OCI-LY7 (cell line): ENCODE measurements around the gene HMGCL. TPM values are rescaled to one million over a fixed set of nuclear protein-coding genes. Genes with fewer than 3 reads are reported as not detected.

Source experiments
- BruUV-seq: library from RNA; stranded (reverse); fragments of 400-500 nt; replicated peaks from 2 replicates; lab custom pipeline; 2021; lab: Mats Ljungman, UMichigan
- CTCF ChIA-PET: fragments of 300-600 bp; sonication (Branson Sonifier 250); formaldehyde crosslinking; loops from one replicate; lab custom pipeline; 2022; ENCODE audit warnings: antibody characterized with exemption; ENCODE audit not compliant: unreplicated experiment; lab: Charles Lee
- POLR2A ChIA-PET: fragments of 300-600 bp; sonication (Branson Sonifier 250); formaldehyde crosslinking; loops from one replicate; lab custom pipeline; 2022; ENCODE audit warnings: antibody characterized with exemption; lab: Charles Lee
- DNase-seq: peaks from one replicate; pipeline ENCODE4 v3.0.0-alpha.2; 2015; ENCODE audit warnings: low spot score
- H2AFZ ChIP-seq: fragments of 200-600 bp; sonication (generic), shearing (Covaris generic); 2 replicates; pipeline ENCODE4 v1.6.1; 2014; ENCODE audit warnings: mild to moderate bottlenecking, antibody characterized with exemption, low read length, moderate library complexity
- H3K27ac ChIP-seq: fragments of 200-600 bp; sonication (generic); 2 replicates; pipeline ENCODE4 v1.5.1; 2014; ENCODE audit warnings: mixed run types, low read depth, mild to moderate bottlenecking, moderate library complexity, low read length, inconsistent platforms; ENCODE audit not compliant: poor library complexity, severe bottlenecking
- H3K36me3 ChIP-seq: fragments of 200-600 bp; sonication (generic); 2 replicates; pipeline ENCODE4 v1.6.1; 2014; ENCODE audit warnings: mild to moderate bottlenecking, antibody characterized with exemption, low read length, moderate library complexity, mixed read lengths; ENCODE audit not compliant: insufficient read depth
- H3K4me1 ChIP-seq: fragments of 200-600 bp; sonication (generic); 2 replicates; pipeline ENCODE4 v1.5.1; 2014; ENCODE audit warnings: mild to moderate bottlenecking, low read length; ENCODE audit not compliant: insufficient read depth, poor library complexity, severe bottlenecking
- H3K4me2 ChIP-seq: fragments of 200-600 bp; sonication (generic); 2 replicates; pipeline ENCODE4 v1.6.1; 2014; ENCODE audit warnings: mild to moderate bottlenecking, low read length
- H3K4me3 ChIP-seq: fragments of 200-600 bp; sonication (generic); 2 replicates; pipeline ENCODE4 v1.5.1; 2014; ENCODE audit warnings: mild to moderate bottlenecking, low read depth, low read length; ENCODE audit not compliant: poor library complexity, severe bottlenecking
- H3K79me2 ChIP-seq: fragments of 200-600 bp; sonication (generic); 2 replicates; pipeline ENCODE4 v1.6.1; 2016; ENCODE audit warnings: low read depth, mild to moderate bottlenecking, low read length, moderate library complexity, mixed read lengths; ENCODE audit not compliant: insufficient read depth
- H3K9me2 ChIP-seq: fragments of 200-600 bp; sonication (generic); 2 replicates; pipeline ENCODE4 v1.6.1; 2016; ENCODE audit warnings: mild to moderate bottlenecking, low read length, mixed read lengths; ENCODE audit not compliant: insufficient read depth
- H3K9me3 ChIP-seq: fragments of 200-600 bp; sonication (generic); 2 replicates; pipeline ENCODE4 v1.6.1; 2014; ENCODE audit warnings: mild to moderate bottlenecking, mixed run types, low read length, mixed read lengths
- H4K20me1 ChIP-seq: fragments of 200-600 bp; sonication (generic); 2 replicates; pipeline ENCODE4 v1.6.1; 2014; ENCODE audit warnings: mild to moderate bottlenecking, antibody characterized with exemption, low read length, moderate library complexity, mixed read lengths; ENCODE audit not compliant: insufficient read depth
- EZH2phosphoT487 ChIP-seq: fragments of 200-600 bp; sonication (generic); IDR thresholded peaks from 2 replicates; pipeline ENCODE4 v1.6.1; 2018; ENCODE audit warnings: low read depth, borderline replicate concordance, mild to moderate bottlenecking, mixed run types, antibody characterized with exemption, low read length, moderate library complexity, mixed read lengths
- intact Hi-C: fragments of 100-400 bp; cut with micrococcal nuclease; formaldehyde crosslinking; loops from one replicate; pipeline ENCODE4 v1.10.0; 2022; ENCODE audit not compliant: unreplicated experiment
- total RNA-seq, 2 experiments: library from RNA; depleted of rRNA in 1 of 2; stranded (reverse); fragments of >200 nt in 1 of 2; shearing (Covaris generic) in 1 of 2; gene quantifications; 2 replicates each; pipeline ENCODE4 v1.2.3, GENCODE V29; 2014 to 2022
- TF ChIP-seq, protein P1 (sequence below): fragments of 200-600 bp; sonication (generic); conservative IDR thresholded peaks from 2 replicates; pipeline ENCODE4 v1.5.1; 2014; ENCODE audit warnings: mild to moderate bottlenecking, antibody characterized with exemption, low read length, moderate library complexity, mixed read lengths

HMGCL gene
- total RNA-seq, 2 experiments from 2014 or later, result 13.1 to 30.7 TPM

DNA sequence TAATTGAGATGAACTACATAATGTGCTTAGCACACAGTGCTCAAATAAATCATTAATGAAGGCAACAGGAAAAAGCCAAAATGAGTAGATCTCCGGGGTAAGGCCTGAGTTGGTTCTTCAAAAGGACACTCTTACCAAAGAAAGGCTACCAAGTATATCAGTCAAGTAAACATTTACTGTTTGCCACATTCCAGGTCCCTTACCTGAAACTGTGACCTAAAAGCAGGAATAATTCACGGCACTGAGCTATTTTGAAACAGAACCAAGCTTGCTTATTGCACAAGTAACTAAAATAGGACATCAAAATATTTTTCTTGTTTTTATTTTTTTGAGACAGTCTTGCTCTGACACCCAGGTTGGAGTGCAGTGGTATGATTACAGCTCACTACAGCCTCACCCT lies 49.0 kb downstream of the HMGCL start:
- Histone ChIP-seq H2AFZ (no peak overlapping the region), H3K4me3 (no peak overlapping the region), H3K4me2 (peak overlapping the region; percentile 73; the same call in 1 of the 2 replicates), H3K4me1 (peaks cover 40% of the 10 kb centered on the region), H3K27ac (no peak overlapping the region), H3K9me3 (no peaks in the 10 kb centered on the region), H4K20me1 (no peaks in the 10 kb centered on the region), H3K9me2 (no peaks in the 10 kb centered on the region), H3K36me3 (peaks cover 24% of the 10 kb centered on the region), H3K79me2 (peaks cover 37% of the 10 kb centered on the region)
- DNase-seq, result no peak
- TF ChIP-seq, protein P1, sequence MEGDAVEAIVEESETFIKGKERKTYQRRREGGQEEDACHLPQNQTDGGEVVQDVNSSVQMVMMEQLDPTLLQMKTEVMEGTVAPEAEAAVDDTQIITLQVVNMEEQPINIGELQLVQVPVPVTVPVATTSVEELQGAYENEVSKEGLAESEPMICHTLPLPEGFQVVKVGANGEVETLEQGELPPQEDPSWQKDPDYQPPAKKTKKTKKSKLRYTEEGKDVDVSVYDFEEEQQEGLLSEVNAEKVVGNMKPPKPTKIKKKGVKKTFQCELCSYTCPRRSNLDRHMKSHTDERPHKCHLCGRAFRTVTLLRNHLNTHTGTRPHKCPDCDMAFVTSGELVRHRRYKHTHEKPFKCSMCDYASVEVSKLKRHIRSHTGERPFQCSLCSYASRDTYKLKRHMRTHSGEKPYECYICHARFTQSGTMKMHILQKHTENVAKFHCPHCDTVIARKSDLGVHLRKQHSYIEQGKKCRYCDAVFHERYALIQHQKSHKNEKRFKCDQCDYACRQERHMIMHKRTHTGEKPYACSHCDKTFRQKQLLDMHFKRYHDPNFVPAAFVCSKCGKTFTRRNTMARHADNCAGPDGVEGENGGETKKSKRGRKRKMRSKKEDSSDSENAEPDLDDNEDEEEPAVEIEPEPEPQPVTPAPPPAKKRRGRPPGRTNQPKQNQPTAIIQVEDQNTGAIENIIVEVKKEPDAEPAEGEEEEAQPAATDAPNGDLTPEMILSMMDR, result no peak
- no peak for TF ChIP-seq EZH2phosphoT487
- BruUV-seq, result no TSS peak
- POLR2A ChIA-PET, result interaction anchor here (0.7 to 1.8 kb wide), 4 partner anchors 14 to 136 kb away, joined by 3 to 4 read pairs (median 3); partner anchors contain the start of gene GALE
- CTCF ChIA-PET, result interaction anchor here (1.0 to 1.1 kb wide), 2 partner anchors 108 to 140 kb away, joined by 3 read pairs; no protein-coding TSS in a partner anchor
- intact Hi-C loops, result no loop called here

DNA sequence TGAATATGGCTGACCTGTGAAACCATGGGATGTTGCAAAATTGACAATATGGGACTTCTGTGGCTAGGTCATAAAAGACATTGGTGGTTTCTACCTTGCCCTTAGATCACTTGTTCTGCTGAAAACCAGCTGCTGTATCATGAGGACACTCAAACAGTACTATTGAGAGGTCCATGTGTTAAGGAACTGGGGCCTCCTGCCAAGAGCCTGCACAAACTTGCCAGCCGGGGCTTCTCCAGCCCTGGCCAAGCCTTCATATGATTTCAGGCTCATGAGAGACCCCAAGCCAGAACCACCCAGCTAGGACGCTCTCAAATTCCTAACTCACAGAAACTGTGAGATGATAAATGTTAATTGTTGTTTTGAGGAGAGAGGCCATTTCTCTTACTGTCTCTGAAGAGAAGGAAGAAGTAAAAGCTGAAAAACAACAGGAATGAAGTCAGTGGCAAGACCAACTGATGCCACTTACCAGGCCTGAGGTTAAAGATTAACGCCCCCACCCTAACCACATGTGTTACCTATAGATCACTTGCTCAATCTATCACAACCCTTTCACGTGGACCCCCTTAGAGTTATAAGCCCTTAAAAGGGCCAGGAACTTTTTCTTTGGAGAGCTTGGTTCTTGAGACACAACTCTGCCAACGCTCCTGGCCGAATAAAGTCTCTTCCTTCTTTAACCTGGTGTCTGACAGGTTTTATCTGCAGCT lies 50.9 kb downstream of the HMGCL start:
- Histone ChIP-seq H3K27ac (no peak overlapping the region), H3K36me3 (peaks cover 9% of the 10 kb centered on the region; the same call in 1 of the 2 replicates), H3K79me2 (peaks cover 24% of the 10 kb centered on the region), H2AFZ (no peak overlapping the region), H3K4me2 (no peak overlapping the region), H3K4me3 (no peak overlapping the region), H4K20me1 (no peaks in the 10 kb centered on the region), H3K9me3 (no peaks in the 10 kb centered on the region), H3K4me1 (peaks cover 30% of the 10 kb centered on the region), H3K9me2 (no peaks in the 10 kb centered on the region)
- TF ChIP-seq EZH2phosphoT487, result no peak
- TF ChIP-seq, protein P1, result no peak
- intact Hi-C loops, result no loop called here
- POLR2A ChIA-PET, result interaction anchor here (0.6 kb wide), 1 partner anchor 267 kb away, joined by 3 read pairs; no protein-coding TSS in a partner anchor
- BruUV-seq, result no TSS peak
- DNase-seq, result no peak
- CTCF ChIA-PET, result interaction anchor here (1.2 kb wide), 1 partner anchor 142 kb away, joined by 5 read pairs; no protein-coding TSS in a partner anchor

DNA sequence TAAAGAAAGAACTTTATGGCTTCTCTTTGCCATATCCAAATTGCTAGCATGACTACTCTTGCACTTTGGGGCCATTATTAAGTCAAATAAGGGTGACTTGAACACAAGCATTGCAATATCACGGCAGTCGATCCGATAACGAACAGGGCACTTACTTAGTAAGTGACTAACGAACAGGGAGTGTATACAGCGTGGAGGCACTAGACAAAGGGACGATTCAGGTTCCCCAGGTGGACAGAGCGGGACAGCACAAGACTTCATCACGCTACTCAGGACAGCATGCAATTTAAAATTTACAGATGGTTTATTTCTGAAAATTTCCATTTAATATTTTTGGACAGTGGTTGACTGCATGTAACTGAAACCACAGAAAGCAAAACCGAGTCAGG lies 52.4 kb downstream of the HMGCL start:
- CTCF ChIA-PET, result no interaction called here
- no peak for DNase-seq
- peaks cover 19% of the 10 kb centered on the region; the same call in 1 of the 2 replicates for H3K36me3 ChIP-seq
- POLR2A ChIA-PET, result no interaction called here
- intact Hi-C loops, result loop anchor here (1.0 kb wide), 2 partner anchors 81 to 143 kb away; no protein-coding TSS in a partner anchor
- H3K9me3 ChIP-seq, result no peaks in the 10 kb centered on the region
- H3K79me2 ChIP-seq, result peaks cover 13% of the 10 kb centered on the region
- H3K4me1 ChIP-seq, result peaks cover 25% of the 10 kb centered on the region
- BruUV-seq, result no TSS peak
- H2AFZ ChIP-seq, result no peak overlapping the region
- H3K9me2 ChIP-seq, result no peaks in the 10 kb centered on the region
- no peak for TF ChIP-seq EZH2phosphoT487
- TF ChIP-seq, protein P1, result no peak
- H3K4me3 ChIP-seq, result no peak overlapping the region
- H3K27ac ChIP-seq, result no peak overlapping the region
- H4K20me1 ChIP-seq, result no peaks in the 10 kb centered on the region
- peak overlapping the region; percentile 61 for H3K4me2 ChIP-seq
